Stimulated activated naive CD4-positive, alpha-beta T cell treated with Interleukin-2 at 50 U/mL for 16 hours (primary cell): Measurements from ENCODE around the gene FOXK1.

ENCODE experiments used
- DNase-seq: peaks from one replicate; lab custom pipeline; 2025; lab: John Stamatoyannopoulos, UW

FOXK1 gene

DNA sequence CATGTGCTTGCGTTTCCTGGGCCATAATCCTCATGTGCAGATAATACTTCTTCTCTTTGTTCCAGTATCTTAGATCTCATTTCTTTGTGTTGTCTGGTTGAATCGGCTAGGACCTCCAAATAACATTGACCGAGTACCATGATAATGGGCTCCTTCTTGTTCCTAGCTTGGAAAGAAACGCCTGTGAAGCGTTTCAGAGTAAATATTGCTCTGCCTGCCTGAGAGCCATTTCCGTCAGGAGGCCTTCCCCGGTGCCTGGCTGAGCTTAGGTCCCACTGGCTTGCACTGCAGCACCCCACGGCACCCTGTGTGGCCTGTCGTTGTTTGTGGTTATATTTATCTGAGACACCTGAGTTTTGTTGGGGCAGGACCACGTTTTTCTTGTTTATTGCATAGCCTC, 17.7 kb downstream of the FOXK1 start:
- DNase-seq, result no peak

DNA sequence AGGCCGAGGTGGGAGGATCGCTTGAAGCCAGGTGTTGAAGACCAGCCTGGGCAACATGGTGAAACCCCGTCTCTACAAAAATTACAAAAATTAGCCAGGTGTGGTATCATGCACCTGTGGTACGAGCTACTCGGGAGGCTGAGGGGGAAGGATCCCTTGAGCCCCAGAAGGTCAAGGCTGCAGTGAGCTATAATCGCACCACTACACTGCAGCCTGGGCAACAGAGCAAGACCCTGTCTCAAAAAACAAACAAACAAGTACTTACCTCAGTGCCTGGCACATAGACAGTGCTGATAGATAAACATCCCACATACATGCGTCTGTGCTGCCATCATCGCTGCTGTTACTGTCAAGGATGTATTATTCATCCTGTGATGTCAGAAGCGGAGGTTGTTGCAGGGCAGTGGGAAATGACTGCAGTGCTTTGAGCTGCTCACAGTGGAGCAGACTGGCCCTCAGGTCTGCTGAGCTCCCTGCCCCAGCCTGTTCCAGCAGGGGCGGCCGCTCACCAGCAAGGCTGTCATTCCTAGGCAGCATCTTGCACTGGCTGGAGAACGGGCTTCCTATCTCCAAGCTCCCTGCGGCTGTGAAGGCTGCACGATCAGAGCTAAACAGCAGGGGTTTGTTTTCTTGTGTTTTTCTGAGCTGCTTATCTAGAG, 18.6 kb downstream of the FOXK1 start:
- DNase-seq, result no peak

DNA sequence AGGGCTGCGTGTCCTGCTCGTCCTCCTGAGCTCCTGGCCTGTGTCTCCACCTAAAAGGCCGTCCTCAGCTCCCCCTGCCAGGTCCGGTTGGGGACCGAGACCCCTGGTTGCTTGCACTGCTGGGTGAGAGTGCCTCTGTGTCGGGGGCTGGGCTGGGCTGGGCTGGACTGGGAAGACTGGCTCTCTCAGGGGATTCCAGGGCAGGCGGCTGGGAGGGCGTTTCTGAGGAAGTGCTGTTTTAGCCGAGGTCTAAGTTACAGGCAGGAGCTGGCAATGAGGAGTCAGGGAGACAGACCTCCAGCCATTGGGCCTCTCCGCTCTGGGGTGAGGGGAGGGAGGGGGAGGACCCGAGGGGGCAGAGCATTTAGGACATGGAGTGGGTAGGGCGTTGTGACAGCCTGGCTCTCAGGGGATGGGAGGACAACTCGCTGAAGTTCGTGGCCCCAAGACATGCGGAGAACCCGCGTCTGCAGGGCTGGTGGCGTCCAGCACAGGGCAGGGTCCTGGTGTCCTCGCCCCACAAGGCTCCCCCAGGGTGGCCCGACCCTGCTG, 20.9 kb downstream of the FOXK1 start:
- no peak for DNase-seq

DNA sequence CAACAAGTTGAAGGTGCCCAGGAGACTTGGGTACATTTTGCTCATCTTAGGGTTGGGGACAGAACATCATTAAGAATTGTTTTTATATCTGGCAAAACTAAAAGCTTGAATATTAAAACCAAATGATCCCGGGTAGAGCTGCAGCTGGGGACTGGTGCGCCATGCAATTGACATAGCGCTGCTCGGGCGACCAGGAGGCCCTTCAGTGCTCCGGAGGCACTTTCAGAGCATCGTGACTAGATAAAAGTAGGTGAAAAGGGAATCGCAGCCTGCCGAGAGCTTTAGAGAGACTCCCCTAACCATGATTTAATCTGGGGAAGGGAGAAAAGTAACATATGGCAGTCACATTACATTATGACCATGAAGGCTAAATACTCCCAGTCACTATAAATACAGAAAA, 21.4 kb downstream of the FOXK1 start:
- no peak for DNase-seq

DNA sequence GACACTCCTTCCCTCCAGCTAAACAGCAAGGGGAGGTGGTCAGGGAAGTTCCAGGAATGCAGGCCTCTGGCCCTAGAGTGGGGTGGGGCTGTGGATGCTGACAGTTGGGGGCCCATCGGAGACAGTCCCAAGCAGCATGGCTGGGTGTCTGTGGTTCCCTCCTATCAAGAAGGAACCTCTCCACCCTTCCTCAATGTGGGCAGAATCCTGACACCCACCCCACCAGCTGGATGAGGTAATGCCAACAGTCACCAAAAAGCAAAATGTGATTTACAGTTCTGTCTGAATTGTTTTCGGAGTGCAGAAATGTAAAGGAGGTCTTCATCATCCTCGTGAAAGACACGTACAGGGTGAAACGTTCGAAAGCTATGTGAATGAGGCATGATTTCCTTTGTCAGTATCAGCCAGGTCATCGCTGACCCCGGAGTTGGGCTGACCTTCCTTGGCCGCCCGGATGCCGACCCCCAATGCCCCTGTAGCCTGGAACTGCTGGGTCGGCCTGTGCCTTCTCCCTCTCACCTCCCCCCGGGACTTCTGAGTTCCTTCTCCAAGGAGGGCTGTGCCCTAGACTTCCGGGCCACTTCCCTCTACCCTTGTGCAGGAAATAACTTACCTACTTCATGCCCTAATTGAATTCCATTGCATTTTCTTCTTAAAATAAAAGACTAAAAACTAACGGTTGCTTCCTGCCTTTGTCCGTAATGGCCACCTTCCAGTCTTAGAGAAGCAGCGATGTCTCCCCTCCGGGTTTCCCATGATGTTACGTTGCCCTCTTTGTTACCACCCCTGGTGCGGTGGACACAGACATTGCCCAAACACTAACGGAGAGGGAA, 24.5 kb downstream of the FOXK1 start:
- no peak for DNase-seq

DNA sequence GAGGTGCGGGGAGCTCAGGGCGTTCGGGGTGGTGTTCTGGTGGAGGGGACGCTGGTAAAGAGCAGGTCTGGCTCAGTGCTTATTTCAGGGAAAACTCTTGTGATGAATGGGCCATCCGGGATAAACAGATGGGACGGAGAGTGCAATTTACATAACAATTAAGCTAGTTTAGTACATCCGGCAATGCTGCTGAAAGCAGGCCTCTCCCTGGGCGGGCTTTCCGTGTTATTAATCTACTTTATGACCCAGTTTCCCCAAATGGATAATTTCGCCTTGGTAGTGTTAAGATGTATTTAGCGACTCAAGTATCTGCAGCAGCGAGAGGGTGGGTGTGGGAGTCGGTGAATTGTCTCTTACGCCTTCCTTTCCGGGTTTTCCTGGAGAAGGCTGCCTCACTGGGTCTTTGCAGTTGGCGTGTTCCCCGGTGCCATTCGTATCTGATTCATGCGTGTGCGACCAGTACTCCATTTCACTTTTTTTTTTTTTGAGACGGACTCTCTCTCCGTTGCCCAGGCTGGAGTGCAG, 25.2 kb downstream of the FOXK1 start:
- no peak for DNase-seq

DNA sequence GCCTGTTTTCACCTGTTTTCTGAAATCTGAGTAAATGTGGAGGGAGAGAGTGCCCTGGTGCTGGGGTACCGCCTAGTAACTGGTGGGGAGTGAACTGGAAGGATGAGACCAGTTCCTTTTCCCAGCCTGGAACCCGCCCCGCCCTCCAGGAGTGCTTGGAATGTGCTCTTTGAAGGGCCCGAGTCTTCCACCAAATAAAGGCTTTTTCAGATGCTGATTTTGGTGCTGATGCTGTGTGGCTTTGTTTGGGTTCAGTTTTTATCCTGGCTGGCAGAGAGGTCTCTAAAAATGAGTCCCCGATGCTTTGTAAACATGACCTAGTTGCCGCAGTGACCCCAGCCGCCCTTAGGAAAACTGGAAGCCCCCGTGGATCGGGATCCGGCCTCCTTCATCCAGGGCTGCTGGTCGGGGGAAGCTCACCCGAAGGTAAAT, 25.9 kb downstream of the FOXK1 start:
- no peak for DNase-seq

DNA sequence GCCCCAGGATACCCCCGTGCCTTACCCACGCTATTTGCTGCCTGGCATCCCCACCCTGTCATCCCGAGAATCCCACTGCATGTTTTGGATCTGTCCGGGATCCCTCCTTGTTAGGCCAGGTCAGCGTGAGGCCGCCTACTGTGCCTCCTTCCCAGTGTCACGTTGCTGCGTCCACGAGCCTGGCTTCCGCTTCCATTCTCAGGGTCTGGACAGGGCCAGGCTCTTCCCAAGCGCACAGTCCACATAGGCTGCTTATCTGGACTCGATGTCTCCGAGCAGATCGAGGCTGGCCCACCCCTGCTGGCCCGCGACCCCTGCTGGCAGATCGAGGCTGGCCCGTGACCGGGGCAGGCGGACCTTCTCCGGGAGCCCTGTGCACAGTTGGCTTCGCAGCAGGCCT, 27.1 kb downstream of the FOXK1 start:
- no peak for DNase-seq

DNA sequence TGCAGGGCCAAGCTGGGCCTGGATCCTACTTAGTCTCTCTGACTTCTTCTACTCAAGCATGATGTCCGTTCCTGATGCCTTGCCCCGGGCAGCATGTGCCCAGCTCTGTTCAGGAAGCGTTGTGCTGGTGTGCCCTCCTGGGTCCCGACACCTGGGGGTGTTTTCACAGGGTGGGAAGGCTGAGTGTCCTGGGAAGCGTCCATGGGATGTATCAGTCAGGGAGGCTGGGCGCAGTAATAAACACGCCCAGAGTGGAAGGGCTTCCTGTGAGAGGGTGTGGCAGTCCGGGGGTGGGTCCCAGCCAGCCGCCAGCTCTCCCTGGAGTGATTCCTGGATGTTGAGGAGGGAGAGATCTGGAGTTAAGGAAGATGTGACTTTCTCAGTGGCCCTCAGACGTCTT, 29.0 kb downstream of the FOXK1 start:
- DNase-seq, result no peak

DNA sequence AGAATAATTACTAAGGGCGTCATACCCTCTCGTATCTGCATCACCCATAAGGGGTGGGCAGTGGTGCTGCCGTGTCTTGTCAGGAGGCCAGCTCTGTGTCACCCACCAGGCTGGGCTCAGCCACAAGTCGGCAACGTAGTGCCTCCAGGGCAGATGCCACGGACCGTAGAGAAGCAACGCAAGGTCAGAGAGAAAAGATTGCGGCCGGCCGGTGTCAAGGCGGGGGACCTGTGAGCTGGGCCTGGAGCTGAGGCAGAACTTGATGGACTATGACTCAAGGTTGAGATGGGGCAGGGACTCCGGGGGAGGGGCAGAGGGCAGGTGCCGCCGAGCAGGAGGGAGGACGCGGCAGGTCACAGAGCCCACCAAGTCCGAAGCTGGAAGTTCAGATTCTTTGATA, 29.5 kb downstream of the FOXK1 start:
- DNase-seq, result no peak

DNA sequence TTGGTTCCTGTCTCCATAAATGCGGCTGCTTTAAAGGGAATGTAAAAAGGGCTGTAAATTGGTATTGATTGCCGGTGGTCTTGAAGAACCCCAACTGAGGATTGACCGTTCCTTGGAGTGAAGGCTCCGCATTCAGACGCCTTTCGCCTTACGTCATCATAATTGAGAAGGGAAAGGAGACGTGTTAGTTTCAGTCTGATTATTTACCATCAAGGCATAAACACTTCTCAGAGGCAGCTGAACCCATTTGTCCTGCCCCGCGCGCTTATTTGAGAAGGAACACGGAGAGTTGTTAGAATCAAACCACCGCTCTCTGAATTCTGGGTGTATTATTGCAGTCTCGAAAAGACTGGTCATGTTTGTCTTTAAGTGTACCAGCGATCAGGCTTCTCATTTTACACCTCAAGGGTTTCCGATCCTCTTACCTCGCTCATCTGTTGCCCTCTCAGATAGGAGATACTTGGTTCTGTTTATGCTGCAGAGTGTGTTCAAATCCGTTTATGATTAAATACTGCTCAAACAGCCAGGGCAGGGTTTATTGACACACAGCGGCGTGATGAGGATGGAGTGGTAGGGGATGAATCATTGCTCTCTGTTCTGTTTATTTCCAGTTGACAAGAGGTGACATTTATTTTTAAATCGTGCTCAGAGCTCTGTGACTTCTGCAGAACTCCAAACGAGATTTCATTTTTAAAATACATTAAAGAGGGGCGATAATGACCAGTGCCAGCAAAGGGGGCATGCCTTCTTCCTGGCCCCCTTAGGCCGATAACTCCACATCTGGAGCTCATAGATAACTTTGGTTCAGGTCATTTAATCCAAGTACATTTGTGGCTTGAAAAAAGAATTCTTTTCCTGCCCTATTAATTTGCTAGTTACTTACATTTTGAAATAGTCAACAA, 30.4 kb downstream of the FOXK1 start:
- DNase-seq, result no peak

DNA sequence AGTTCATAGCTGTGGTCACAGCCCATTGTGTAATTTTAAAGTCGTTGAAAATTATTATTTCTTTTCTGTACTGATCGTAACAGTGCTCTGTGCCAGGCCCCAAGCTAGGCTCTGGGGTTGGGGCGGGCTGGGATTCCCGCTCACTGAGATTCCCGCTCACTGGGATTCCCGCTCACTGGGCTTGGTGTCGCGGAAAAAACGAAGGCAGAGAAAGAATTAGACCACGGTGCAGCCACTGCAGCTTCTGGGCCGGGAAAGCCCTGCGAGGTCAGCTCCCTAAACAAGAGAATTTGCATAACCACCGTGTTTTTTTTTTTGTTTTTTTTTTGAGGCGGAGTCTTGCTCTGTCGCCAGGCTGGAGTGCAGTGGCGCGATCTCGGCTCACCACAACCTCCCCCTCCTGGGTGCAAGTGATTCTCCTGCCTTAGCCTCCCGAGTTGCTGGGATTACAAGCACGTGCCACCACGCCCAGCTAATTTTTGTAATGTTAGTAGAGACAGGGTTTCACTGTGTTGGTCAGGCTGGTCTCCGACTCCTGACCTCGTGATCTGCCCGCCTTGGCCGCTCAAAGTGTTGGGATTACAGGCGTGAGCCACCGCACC, 31.2 kb downstream of the FOXK1 start:
- DNase-seq, result no peak

DNA sequence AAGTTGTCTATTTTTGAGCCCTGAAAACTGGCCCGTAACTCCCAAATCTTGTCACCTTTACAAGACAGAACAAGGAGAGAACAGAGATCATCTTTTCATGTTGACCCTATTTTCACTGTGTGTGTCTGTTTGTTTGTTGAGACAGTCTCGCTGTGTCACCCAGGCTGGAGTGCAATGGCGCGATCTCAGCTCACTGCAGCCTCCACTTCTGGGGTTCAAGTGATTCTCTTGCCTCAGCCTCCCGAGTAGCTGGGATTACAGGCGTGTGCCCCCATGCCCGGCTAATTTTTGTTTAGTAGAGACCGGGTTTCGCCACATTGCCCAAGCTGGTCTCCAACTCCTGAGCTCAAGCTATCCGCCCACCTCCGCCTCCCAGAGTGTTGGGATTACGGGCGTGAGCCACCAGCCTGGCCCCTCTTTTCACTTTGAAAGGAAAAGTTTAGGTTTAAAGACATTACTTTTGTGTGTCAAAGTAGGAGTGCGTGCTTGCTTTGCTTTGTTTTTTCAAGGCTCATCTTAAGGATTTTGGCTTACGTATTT, 32.1 kb downstream of the FOXK1 start:
- DNase-seq, result no peak

DNA sequence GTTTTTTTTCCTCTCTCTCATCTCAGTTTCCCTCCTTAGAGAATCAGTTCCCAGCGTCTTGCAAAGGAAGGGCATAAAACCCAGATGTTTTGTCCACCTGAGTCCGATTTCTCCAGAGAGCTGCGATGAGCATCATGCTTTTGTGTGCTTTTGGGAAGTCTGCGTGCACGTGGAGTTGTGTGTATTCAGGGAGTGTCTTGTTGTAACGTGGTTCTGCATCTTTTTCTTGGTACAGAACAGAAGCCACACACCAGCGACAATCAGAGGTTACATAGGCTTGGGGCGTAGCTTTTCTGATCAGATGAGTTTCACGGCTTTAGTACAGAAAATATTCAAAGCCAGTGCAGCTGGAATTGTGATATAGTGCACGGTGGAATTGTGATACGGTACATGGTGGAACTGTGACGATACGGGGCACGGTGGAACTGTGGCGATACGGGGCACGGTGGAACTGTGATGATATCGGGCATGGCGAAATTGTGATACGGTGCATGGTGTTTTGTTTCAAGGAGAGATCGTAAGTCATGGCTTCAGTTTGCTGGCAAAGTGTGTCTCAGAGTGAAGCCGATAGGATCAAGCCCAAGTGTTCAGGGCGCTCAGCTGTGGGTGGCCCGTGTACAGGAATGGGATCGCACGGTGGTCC, 32.8 kb downstream of the FOXK1 start:
- no peak for DNase-seq

DNA sequence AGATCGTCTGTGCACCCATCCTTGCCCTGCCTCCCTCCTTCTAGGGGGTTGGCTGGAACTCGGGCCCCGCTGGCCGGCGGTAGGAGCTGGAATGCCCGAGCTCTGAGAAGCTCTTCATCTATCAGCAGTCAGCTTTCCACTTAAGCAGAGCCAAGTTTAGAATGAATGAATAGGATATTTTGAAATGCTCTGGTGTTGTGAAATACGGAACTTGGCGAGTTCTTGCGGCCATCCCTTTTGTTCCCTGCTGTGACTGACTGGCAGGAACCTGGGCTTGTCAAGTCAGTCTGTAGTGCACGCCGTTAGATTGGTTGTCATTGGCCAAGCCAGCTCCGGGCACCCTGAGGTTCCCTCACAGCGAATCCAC, 33.3 kb downstream of the FOXK1 start:
- DNase-seq, result no peak

DNA sequence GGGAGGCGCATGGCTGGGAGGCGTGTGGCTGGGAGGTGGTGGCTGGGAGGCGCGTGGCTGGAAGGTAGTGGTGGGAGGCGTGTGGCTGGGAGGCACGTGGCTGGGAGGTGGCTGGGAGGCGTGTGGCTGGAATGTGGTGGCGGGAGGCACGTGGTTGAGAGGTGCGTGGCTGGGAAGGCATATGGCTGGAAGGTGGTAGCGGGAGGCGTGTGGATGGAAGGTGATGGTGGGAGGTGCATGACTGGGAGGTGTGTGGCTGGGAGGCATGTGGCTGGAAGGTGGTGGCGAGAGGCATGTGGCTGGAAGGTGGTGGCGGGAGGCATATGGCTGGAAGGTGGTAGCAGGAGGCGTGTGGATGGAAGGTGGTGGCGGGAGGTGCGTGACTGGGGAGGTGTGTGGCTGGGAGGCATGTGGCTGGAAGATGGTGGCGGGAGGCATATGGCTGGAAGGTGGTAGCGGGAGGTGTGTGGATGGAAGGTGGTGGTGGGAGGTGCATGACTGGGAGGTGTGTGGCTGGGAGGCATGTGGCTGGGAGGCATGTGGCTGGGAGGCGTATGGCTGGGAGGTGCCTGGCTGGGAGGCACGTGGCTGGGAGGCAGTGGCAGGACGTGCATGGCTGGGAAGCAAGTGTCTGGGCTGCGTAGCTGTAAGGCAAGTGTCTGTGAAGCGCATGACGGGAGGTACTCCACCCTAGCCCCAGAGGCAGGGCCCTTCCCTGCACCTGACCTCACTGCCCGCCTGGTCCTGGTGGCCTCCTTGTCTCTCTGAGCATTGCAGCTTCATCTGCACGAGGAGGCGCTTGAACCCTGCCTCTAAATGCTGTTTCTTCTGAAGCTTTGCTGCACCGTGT, 35.1 kb downstream of the FOXK1 start:
- DNase-seq, result no peak

DNA sequence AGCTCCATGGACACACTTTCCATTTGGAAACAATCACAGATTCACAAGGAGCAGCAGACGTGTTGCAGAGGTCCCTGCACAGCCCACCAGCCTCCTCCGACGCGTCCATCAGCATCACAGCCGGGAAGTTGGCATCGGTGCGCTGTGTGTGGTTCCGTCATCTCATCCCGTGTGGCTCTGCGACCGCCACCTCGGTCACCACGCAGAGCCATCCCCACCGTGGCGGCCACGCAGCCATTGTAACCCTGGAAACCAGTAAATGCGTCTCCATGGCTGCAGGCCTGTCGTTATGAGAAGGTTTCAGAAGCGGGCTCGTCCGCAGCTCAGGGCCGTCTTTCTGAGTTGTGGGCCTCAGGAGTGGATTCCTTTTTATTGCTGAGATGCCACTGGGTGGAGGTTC, 36.0 kb downstream of the FOXK1 start:
- no peak for DNase-seq

DNA sequence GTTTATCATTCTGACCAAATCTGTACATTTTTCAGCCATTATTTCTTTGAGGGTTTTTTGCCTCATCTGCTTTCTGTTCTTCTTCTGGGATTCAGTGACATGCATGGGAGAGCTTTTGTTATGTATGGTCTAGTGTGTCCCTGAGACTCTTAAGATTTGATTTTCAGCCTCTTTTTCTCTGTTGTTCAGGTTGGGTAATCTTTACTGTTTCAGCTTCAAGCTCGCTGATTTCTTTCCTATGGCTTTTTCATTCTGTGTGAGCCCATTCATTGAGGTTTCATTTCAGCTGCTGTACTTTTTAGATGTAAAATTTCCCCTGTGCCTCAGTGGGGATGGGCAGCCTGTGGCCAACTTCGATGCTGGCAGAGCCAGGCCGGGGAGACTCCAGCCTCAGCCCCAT, 38.1 kb downstream of the FOXK1 start:
- no peak for DNase-seq

DNA sequence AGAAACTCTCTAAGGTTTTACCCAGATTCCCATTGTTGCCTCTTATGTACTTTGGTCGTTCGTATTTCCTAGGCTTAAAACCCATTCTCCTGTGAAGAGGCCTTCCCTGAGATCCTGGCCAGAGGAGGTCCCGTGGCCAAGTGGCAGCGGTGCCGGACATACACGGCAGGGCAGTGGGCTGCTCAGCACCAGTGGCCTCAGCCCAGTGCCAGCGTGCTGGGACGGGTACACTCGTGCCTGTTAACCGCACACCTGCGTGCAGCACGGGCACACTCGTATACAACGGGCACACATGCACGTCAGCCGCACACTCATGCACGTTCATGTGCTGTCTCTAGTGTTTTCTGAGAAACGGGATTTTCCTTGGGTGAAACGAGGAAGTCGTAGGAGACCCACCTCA, 40.2 kb downstream of the FOXK1 start:
- no peak for DNase-seq
